HG03280 (cell line): Measurements from ENCODE around the gene ISM2.
A peak's percentile ranks its signal among the peaks of the same experiment; 100 is the strongest.
"Not testable (repeated sequence)": the region's sequence is repeated elsewhere in the genome, so short reads cannot be mapped to it uniquely, and the experiment has no call there.

Experiments
- ATAC-seq: cut with Tn5 transposase; IDR thresholded peaks from one replicate; pipeline ENCODE4 v1.9.1; 2021; ENCODE audit warnings: mild to moderate bottlenecking, moderate library complexity; ENCODE audit not compliant: unreplicated experiment

ISM2 gene

DNA sequence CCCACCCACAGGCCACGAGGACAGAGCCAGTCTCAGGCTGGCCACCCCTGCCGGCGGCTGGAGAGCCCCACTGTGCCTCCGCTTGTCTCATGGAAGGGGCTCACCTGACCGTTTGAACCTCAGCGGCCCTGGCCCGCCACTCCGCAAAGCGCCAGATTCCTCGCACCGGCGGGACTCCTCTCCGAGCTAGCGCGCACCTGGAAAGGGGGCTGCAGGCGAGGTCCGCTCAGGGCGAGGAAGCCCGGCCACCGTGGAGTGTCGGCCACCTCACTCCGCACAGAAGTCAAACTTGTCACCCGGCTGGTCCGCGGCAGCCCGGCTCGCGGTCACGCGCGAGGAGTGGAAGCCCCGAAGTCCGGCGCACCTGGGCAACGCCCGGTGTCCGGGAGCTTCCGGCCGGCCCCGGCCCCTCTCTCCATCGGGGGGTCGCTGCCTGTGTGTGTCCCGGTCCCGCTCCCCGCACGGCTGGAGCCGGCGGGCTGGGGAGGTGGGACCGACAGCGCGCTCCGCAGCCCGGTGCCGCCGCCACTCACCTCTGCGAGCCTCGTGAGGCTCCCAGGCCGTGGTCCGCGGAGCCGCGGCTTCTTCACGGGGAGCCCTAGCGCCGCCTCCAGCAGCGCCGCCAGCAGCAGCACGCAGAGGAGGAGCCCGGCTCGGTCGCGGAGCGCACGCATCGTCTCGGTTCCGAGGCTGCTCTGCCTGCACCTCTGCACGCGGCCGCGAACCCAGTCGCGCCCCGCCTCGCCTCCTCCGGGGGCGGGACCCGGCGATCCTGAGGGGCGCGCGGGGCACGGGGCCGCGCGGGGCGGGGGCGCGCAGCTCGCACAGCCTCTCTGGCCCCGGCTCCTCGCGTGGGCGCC lies at the start of gene ISM2:
Gene ISM2 (minus strand): TSS at position 697 of the 860 bp plus-strand sequence. CDS start 23 bp downstream, at position 674.
- ATAC-seq: peak; percentile 69

DNA sequence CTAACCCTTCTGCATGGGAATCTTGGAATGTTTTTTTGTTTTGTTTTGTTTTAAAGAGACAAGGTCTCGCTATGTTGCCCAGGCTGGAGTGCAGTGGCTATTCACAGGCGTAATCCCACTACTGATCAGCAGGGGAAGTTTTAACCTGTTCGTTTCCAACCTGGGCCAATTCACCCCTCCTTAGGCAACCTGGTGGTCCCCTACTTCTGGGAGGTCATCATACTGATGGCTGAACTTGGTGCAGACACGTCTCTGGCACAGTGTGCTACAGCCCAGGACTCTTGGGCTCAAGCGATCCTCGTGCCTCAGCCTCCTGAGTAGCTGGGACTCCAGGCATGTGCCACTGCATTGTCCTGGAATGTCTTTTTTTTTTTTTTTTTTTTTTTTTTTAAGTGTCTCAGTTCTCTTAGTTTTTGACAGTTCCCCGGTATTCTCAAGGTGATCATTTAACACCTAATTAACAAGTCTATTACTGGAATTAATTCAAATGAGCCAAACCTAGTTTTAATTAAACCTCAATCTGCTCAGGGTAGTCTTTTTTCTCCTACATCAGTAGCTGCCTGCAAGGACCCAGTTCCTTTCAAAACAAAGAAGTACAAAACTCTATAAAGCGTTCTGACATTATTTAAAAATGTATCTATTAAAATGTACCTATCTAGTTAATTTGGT lies 49.0 kb upstream of the ISM2 start:
- no peak for ATAC-seq

DNA sequence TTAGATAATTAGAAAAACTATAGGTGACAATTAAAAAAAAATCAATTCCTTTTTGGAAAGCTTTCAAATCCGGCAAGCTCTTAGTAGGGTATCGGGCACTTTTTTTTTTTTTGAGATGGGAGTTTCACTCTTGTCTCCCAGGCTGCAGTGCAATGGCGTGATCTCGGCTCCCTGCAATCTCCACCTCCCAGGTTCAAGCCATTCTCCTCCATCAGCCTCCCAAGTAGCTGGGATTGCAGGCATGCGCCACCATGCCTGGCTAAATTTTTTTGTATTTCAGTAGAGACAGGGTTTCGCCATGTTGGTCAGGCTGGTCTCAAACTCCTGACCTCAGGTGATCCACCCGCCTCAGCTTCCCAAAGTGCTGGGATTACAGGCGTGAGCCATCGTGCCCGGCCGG lies 46.6 kb upstream of the ISM2 start:
- ATAC-seq: not testable (repeated sequence)

DNA sequence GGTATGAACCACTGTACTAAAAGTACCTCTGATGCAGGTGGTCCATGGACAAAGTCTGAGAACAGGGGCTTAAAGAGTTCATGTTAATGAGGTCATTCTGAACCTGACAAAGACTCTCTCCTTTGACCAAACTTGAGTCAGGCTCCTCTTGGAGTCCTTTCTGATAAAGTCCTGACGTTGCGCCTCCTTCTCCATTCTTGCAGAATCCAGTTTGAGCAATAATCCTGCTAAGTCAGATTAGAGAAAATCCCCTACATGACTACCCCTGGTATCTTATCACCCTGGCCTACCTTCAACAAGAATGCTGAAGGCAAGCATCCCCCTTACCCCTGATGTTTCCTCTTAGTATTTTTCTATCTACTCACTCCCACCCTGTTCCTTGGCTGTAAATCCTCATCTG lies 46.0 kb upstream of the ISM2 start:
- ATAC-seq: no peak

DNA sequence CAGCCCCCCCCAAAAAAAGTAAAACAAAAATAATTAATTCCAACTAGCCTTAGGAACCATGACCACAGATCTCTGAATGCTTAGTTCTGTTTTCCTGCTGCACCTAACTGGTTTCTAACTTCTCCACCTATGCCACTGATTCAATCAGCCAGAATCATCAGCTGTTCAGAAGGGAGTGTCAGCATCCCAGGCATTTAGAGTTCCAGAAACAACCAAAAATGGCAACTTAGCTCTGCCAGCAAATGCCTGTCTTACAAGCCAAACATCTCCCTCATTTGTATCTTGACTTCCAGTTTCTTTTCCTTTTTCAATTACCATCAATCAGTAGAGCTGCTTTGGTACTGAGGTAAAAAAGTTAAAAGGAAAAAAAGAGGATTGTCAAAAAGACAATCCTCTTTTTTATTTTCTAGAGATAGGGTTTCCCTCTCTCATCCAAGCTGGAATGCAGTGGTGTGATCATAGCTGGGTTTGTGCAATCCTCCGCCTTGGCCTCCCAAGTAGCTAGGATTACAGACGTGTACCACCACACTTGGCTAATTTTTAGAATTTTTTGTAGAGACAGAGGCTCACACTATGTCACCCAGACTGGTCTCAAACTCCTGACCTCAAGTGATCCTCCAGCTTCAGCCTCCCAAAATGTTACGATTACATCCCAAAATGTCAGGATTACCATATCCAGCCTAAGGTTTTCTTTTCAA lies 45.2 kb upstream of the ISM2 start:
- no peak for ATAC-seq

DNA sequence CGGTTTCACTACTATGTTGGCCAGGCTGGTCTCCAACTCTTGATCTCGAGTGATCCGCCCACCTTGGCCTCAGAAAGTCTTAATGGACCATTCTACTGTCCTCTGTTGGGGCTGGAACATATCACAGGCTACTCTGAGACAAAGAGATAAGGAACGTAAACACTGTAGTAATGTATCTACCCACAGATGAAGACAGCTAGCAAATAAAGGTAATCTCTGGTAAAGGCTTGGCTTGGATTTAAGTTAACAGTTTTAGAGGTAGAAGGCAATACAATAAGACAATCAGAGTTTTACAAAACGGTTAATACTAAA lies 44.6 kb upstream of the ISM2 start:
- ATAC-seq: no peak

DNA sequence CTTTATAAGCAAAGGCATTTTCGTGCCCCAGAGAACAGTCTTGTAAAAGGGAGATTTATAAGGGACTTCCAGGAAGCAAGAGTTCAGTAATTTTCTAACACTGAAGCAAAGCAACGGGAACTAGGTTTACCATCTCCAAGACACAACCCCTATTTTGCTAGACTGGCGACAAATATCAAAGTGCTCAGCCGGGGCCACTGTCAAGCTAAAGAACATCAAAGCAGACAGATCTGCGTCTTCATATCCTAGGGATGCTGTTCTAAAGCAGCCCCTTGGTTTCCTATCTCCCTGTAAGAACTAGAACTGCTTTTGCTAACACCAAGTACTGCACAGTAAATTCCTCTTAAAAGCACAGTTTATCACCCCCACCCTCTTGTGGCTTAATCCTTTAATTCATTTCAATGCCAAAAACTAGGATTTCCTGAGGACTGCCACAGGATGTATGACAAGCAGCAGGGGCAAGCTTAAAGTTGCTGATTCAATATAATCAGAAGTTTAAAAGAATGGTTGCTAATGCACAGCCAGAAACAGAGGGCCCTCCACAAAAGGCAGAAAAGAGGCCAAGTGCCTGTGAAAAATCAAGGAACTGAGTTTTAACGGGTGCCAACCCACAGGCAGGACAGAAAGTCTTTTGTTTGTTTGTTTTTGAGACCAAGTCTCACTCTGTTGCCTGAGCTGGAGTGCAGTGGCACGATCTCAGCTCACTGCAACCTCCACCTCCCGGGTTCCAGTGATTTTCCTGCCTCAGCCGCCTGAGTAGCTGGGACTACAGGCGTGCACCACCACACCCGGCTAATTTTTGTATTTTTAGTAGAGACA lies 44.0 kb upstream of the ISM2 start:
- ATAC-seq: no peak

DNA sequence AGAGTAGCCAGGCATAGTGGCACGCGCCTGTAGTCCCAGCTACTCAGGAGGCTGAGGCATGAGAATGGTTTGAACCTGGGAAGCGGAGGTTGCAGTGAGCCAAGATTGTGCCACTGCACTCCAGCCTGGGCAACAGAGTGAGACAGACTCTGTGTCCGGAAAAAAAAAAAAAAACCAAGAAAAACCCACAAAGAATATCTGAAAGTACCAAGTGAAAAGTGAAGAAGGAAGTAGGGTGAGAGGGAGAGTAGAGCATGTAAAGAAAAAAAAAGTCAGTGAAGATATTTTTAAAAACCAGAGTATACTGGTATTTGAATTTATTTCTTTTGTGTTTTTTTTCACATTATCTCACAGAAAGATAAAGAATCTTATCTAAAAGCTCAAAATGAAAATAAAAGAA lies 43.3 kb upstream of the ISM2 start:
- ATAC-seq: no peak

DNA sequence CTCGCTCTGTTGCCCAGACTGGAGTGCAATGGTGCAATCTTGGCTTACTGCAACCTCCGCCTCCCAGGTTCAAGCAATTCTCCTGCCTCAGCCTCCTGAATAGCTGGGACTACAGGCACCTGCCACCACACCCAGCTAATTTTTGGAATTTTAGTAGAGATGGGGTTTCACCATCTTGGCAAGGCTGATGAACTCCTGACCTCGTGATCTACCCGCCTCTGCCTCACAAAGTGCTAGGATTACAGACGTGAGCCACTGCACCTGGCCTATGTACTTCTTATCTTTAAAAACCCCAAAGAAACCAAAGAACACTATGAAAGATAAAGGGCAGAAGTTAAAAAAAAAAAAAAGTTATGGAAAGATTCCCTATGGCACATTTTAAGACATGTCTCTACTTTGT lies 38.3 kb upstream of the ISM2 start:
- not testable (repeated sequence) for ATAC-seq

DNA sequence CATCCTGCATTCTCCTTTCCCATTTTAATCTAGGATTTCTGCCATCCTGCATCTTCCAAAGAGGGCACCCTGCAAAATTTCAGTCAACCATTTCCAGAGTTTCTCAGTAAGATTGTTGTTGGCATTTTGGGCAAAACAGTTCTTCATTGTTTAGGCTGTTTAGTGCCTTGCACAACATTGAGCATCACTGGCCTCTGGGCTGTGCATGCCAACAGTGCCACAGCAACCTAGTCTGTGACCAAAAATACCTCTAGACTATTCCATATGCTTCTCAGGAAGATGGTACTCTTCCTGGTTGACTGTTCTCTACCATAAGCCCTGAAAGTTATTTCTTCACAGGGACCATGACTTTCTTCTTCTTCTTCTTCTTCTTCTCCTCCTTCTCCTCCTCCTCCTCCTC lies 32.5 kb upstream of the ISM2 start:
- ATAC-seq: no peak

DNA sequence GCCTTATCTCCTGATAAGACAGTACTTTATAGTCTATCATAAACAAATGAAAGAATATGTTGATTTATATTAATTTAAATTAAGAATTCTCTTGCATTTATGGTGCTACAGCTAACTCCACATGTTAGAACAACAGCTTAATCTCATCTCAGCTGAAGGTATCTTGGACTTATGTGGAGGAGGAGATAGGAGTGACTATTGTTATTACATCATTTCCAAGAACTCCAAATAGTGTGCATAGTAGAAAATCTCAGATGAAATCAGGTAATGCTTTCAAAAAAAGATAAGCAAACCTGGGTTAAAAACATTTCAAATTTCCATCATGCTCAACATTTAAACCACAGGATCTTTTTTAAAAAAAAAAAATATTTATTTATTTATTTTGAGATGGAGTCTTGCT lies 31.3 kb upstream of the ISM2 start:
- ATAC-seq: no peak

DNA sequence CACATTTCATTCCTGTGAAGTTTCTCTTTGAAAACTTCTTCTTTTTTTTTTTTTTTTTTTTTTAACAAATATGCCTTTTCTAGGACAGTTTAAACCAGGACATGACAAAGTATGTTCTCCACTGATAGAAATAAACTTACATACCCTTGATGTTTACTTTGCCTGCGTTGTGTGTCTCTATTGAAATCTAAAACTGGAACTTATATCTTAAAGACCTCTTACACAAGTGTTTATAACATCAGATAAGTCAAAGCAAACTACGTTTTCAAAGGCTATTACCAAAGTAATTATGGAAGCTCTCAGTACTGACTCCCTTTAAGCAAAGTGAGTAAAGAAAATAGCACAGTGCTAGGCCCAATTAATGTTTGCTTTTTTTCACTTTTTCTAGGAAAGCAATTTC lies 30.6 kb upstream of the ISM2 start:
- ATAC-seq: no peak

DNA sequence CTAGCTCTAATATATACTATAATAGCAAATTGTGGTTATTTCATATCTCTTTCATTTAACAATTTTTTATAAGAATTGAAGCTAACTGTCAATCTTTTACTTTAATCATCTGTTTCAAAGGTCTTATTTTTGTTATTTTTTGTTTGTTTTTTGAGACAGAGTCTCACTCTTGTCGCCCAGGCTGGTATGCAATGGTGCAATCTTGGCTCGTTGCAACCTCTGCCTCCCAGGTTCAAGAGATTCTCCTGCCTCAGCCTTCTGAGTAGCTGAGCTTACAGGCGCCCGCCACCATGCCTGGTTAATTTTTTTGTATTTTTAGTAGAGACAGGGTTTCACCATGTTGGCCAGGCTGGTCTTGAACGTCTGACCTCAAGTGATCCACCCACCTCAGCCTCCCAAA lies 30.1 kb upstream of the ISM2 start:
- ATAC-seq: not testable (repeated sequence)

DNA sequence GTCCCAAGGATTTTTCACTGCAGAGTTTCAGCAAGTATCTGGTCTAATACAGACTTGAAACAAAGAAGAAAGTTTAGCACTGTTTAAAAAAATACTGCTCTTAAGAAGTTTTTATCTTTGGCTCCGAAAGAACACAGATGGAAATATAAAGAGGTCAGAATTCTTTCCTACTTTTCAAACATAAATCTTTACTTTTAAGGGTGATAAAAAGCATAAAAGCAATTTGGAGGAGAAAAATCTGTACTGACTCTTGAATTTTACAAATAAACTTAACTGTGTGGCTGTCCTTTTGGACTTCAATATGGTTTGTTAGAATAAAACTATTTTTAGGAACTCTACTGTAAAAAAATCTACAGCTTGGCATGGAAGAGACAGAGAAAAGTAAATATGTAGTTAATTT lies 27.6 kb upstream of the ISM2 start:
- ATAC-seq: no peak

DNA sequence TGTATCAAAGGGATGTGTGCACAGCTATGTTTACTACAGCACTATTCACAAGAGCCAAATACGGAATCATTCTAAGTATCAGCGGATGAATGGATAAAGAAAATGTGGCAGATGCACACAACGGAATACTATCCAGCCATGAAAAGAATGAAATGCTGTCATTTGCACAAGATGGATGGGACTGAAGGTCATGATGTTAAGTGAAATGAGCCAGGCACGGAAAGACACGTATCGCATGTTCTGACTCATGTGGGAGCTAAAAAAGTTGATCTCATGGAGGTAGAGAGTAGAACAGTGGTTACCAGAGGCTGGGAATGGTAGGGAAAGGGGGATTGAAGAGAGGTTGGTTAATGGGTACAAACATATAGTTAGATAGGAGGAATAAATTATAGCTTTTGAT lies 25.9 kb upstream of the ISM2 start:
- ATAC-seq: no peak

DNA sequence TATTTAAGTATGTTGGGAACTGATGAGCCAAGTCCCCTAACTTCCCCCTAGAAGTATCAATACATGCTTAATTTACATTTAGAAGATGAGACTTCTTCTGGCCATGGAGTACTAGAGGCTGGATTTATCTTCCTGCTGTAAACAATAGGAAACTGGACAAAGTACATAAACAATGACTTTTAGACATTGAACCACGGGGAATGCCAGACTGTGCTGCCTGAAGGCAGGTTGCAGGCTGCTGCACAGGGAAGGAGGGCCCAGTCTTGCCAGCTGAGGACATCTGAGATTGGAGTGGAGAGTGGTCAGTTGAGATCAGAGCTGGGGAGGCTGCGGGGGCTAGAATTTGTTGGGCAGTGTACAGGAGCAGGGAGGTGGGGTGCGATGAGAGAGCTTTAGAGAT lies 24.5 kb upstream of the ISM2 start:
- no peak for ATAC-seq

DNA sequence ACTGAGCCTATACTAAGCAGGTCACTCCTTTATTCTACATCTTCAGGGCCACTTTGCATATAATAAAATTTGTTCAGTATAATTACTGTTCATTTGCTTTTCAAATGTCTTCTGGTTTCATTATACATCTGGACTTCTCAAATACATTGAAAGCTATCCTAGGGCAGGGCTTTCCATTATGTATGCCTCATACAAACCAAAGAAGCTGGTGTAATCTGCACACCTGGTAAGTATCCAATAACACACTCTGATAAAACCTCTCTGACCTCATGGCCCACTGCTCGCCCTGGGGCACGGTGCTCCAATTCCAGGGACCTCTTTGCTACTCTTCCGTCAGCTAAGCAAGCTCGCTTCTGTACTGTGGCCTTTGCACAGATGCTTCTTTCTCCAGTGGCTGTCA lies 21.9 kb upstream of the ISM2 start:
- no peak for ATAC-seq

DNA sequence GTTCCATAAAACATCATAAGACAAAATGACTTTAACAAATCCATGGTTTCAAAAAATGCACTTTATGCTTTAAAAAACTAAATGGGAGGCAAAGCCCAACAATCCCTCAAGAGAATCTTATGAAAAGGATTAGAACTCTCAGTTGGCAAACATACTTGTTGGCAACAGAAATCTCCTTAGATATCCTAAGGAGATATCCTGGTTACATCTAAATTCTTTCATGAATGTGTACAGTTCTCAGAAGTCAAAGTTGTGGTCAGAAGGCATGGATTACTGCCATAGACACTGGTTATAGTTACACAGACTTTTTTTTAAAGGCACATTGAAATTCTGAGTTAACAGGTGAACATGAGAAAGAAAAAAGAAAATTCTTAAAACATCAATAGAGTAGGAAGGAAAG lies 17.5 kb upstream of the ISM2 start:
- ATAC-seq: no peak

DNA sequence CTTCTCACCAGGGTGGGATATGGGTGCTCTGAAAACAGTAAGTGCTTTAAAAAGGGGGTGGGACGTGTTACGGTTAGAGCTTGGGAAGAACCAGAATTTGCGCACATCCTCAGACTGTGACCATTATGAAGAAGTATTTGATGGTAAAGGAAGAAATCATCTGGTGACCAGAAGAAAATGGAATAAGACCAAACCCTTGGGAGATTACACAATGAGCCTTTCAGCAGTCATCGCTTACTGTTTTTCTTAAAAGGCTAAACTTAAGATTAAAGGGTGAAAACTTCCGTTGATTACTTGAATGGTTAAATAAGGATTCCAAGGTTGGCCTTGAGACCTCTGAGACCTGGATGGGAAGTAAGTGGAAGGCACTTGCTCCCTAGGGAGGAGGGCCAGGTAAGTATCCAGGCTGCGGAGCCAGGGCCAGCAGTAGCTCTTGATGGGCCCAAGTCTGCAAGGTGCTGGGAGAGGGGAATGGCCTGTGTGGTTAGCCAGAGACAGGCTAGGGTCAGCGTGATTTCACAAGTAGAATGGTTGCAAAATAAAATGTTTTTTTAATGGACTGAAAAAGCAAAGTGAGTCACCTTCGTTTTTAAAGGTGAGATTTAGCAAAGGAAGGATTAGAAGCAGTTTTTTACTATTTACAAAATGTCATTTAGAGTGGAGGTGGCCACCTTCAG lies 13.0 kb upstream of the ISM2 start:
- ATAC-seq: no peak

DNA sequence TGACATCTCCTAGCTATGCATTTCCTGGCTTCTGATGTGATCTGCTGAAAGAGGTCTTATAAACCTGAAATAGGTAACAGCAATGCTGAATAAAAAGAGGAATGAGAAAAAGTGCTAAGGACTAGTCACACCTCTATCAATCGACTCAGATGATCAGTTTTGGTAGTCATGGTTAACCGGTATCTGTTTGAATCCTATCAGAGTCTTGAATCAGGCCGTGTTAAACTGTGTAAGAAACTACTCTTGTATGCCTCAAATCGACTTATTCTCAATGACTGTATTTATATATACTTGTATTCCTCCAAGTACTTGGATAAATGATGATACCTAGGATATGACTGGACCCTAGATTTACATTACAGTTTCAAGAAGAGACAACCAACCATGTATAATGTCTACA lies 10.8 kb upstream of the ISM2 start:
- ATAC-seq: no peak

DNA sequence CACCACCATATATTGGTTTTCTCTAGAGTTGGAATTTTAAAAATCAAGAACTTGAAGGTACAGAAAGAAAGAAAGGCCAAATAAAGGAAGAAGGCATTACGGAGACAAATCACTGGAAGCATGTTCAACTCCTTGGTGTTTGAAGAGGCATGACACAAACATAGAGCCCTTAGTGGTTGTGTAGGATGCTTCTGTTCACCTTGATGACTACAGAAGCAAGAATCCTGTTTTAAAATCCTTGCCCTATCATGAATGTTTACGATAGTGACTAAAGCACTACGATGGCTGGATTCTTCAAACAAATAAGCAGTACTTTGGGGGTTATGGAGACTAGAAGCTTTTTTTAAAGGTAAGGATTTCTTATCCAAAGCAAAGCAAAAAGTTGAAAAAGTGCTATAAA lies 10.3 kb upstream of the ISM2 start:
- no peak for ATAC-seq
